Suppressor macrophage (primary cell): ENCODE data around the gene COL25A1.
"Not testable (repeated sequence)": the region's sequence is repeated elsewhere in the genome, so short reads cannot be mapped to it uniquely, and the experiment has no call there.

Source experiments
- DNase-seq, 4 experiments: peaks; one replicate each; pipeline ENCODE4 v3.0.0-alpha.2; 2020 to 2022

The COL25A1 gene

DNA sequence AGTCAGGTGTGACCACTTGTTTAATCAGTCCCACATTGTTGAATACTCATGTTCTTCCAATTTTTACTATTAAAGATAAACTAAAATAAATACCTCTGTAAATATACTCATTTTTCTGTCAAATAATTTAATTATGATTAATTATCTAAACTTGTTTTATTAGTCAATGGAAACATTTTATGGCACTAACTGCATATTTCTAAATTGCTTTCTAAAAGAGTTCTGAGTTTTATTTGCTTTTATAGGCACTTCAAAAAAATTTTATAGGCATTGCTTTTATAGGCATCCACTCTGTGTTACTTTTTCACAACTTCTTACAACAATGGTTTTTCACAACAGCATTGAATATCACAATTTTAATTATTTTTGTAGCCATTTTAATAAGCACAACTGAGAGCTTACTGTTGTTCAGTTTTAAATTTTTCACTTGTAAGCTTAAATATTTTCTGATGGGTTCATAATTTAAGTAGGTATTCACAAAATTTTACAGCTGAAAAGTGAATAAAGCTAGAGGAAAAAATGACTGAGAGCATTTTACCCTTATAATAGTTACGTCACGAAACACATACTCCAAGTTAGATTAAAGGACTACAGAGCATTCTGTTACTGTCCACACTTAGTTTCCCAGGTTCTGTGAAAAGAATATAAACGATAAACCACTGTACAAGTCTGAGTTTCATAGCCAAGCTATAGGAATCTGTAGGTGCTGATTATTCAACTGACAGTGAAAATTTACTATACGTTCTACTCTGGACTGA lies 398.8 kb downstream of the COL25A1 start:
- DNase-seq, result no peak

GRCh38 chr4:108902769-108903168 lies 399.7 kb downstream of the COL25A1 start:
- DNase-seq, result no peak

- no peak for DNase-seq
Measured at GRCh38 chr4:108901291-108901690, 401.2 kb downstream of the COL25A1 start.

DNA sequence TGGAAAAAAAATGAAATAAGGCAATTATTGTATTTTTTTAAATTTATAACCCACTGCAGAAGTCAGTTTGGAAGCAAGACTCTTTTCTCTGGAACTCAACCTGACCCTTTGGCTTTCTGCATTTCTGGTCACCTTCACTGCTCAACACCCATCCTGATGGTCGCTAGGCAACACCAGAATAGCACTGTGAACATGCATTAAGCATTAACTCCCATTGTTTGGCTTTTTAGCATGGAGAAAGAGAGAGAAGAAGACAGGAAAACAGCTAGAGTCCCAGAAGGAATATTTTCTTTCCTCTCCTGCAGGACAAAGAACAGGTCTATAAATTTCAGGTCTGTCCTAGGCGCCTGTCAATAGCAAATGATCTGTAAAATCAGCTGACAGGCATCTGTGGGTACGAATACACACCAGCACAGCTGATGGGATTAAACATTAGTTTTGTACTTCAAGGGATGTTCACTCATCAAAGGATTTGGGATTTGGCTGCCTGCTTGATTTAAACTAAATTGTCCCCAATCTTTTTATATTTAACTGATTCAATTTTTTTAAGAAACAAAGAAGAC lies 402.4 kb downstream of the COL25A1 start:
- DNase-seq, result no peak

DNA sequence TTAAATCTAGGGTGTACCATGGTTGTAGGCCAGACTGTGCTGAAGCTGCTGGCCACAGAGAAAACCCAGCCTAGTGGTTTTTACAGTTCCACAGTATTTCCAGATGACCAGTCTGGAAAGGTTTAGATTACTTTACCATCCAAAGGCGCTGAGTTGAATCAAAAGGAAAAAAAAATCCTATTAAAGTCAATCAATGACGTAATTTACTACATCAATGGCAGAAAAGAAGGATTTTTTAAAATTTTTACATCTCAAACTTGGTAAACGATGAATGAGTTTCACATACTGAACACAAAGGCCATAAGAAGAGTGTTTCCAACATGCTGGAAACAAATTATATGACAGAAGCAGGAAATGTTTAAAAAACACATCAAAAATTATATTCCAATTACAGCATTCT lies 409.0 kb downstream of the COL25A1 start:
- DNase-seq, result no peak

- DNase-seq, result no peak
Measured at GRCh38 chr4:108891896-108892590, 410.4 kb downstream of the COL25A1 start.

DNA sequence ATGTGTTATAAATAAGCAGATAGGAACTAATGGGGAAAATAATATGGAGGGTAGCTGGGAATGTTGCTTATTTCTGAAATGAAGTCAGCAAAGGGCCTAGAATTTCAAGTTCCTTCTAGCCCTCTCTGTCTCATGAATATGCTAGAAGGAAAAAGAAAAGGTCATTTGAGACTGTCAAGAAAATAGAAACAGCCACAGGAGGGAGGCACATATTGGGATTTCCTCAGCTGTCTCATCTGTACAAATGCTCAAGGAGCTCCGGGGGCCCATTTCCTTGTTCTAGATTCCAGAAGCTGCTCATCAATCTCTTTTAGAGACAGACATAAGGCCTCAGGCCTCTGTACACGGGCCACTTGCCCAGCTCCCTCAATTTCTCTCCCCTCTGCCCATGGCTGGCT lies 412.0 kb downstream of the COL25A1 start:
- no peak for DNase-seq

DNA sequence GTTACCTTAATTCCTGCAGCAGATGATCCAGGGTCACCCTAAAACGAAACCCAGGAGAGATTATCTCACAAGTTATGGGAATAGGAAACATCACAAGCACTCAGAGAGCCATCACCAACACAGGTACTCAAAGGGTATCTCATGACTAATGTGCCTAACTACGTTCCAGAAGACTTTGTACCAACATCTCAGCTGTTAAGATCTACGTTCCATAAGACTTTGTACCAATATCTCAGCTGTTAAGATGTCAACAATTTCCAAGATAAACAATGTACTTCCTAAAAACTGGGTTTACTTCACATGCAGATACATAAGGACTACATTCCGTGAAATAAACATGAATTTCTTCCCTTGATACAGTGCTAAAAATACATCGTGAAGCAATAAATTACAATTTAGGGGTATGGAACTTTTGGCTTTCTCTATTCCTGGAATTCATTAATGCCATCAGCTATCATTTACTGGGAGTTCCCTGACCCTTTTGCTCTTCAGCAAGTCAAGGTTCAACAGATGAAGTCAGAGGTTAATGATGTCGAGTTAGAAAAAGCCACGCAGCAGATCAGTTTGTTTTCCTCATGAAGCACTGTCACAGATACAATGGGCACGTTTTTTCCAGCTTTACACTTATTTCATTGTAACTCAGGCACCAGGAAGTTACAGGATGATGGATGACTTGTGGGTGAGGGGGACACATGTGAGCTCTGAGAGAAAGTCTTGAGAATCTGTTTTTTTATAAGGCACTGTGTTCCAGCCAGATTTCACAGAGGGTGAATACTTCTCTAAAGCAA lies 412.6 kb downstream of the COL25A1 start:
- no peak for DNase-seq

GRCh38 chr4:108888769-108889168 lies 413.7 kb downstream of the COL25A1 start:
- no peak for DNase-seq

- DNase-seq, result no peak
Measured at GRCh38 chr4:108887034-108887433, 415.4 kb downstream of the COL25A1 start.

DNA sequence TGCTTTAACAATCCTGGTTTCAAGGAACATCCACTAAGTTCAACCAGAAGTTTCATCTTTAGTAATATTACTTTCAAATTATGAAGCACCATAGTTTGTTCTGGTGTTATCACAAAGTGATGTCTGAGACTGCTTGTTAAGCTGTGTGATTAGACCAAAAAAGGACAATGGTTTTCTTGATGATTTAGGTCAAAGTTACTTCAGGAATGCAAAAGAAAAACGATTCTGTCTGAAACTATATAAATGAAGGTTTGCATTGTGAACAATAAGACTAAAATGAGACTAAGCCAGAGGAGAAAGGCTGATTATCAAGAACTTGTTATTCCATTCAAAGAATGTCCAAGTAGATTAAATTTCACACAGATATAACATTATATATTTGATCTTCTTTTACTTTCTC lies 417.2 kb downstream of the COL25A1 start:
- no peak for DNase-seq

DNA sequence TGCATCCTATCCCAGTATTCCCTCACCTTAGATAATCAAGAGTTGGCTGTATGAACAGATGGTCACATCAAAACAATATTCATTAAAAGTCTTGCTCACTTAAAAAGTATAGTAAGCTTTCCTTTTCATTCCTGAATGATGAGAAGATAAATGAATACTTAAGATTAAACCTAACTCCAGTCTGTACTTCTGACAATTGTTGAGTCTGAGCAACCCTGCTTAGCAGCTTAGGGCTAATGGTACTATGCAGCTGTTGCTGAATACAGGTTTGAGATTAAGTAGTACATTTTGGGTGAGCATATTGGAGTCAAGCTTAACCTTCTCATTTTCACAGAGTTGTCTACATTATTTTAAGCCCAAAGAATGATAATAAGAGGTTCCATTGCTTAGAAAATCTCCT lies 417.9 kb downstream of the COL25A1 start:
- no peak for DNase-seq

DNA sequence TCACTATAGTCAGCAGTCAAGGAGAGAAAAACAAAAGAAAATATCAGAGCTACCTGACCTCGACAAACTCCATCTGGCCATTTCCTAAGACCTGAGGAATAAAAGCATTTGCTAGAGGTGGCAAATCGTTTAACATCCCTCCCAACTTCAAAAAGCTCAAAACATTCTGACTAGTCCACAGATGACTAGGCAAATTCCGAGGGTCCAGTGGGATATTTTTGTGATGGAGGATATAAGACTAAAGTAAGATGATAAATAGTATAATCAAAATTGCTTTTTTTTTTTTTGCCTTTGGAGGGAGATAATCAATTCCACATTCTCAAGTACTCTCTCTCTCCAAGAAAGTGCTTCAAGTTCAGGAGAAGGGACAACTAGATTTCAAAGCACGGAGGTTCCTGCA lies 420.5 kb downstream of the COL25A1 start:
- no peak for DNase-seq

GRCh38 chr4:108881190-108881589 lies 421.3 kb downstream of the COL25A1 start:
- no peak for DNase-seq

DNA sequence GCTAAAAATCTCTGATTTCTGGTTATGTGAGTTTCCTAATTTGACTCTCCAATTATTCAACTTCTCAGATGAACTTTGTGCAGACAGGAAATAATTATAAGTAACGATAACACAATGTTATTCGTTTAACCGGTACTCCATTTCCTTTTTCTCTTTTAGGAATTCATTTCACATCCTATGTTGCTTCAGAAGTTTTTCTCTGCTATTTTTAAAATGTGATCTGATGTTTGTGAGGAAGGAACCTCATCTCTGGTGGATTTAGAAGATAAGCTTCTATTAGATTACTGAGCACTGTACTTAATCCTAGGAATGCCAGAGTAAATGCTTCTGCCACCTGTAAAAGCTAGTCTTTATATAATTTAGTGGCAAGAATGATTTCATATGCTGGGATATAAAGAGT lies 423.7 kb downstream of the COL25A1 start:
- no peak for DNase-seq

DNA sequence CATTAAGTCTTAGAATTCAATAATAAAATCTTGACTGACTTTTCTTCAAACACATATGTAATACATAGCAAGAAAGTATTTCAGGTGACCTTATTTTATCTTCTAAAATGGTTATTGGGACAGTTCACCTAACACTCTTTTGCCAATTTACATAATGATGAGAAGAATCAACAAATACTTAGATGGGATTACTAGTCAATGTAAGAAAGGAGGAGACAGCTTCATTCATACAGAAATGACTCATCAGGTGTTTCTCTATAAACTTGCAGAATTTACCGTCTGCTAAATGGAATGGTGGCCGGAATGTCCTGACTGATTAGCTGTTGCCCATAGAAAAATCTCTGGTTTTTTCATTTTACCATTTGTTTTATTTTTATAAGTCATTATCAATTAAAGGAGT lies 424.6 kb downstream of the COL25A1 start:
- DNase-seq, result no peak

GRCh38 chr4:108874806-108875205 lies 427.7 kb downstream of the COL25A1 start:
- DNase-seq, result no peak

DNA sequence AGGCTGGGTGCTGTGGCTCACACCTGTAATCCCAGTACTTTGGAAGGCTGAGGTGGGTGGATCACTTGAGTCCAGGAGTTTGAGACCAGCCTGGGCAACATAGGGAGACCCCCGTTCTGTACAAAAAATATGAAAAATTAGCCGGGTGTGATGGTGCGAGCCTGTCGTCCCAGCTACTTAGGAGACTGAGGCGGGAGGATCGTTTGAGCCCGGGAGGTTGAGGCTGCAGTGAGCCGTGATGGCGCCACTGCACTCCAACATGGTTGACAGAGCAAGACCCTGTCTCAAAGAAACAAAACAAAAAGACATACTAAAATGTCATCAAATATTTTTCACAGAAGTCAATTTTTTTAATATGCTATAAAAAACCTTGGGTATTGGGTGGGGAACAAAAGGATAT lies 432.5 kb downstream of the COL25A1 start:
- DNase-seq, result not testable (repeated sequence)

DNA sequence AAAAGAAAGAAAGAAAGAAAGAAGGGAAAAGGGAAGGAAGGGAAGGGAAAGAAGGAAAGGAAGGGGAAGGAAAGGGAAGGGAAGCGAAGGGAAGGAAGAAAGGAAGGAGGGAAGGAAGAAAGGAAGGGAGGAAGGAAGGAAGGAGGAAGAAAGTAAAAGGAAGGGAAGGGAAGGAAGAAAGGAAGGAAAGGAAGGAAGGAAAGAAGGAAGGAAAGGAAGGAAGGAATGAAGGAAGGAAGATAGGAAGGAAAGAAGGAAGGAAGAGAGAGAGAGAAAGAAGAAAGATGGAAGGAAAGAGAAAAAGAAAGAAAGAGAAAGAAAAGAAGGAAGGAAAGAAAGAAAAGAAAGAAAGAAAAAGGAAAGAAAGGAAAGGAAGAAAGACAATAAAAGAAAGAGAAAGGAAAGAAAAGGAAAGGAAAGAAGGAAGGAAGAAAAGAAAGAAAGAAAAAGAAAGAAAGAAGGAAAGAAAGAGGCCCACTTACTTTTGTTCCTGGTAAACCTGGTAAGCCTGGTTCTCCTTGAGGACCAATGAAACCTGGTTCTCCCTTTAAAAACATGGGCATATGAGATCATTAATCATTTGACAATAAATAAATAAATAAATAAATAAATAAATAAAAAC lies 433.7 kb downstream of the COL25A1 start:
- DNase-seq, result no peak

GRCh38 chr4:108867476-108867875 lies 435.0 kb downstream of the COL25A1 start:
- no peak for DNase-seq

GRCh38 chr4:108861334-108861733 lies 441.1 kb downstream of the COL25A1 start:
- no peak for DNase-seq

GRCh38 chr4:108854786-108855185 lies 447.7 kb downstream of the COL25A1 start:
- DNase-seq, result no peak

DNA sequence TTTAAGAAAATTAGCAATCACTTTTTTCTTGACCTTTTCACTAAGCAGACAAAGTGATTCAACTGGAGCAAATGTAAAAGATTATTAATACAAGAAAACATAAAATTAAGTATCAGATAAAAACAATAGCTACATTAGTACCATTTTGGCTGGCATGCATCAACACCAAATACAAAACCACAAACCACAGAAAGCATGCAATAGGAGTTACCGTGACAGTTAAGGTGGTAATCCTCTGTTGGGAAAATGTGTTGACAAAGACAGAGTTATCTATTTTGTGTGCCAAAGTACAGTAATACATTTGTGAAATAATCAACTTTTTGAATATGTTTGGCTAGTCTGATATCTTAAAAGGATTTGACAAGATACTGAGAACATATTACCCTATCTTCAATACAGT lies 449.8 kb downstream of the COL25A1 start:
- DNase-seq, result no peak
